ENCODE data around the gene AP4S1.
"Not testable (repeated sequence)": the region's sequence is repeated elsewhere in the genome, so short reads cannot be mapped to it uniquely, and the experiment has no call there.

AP4S1 gene

DNA sequence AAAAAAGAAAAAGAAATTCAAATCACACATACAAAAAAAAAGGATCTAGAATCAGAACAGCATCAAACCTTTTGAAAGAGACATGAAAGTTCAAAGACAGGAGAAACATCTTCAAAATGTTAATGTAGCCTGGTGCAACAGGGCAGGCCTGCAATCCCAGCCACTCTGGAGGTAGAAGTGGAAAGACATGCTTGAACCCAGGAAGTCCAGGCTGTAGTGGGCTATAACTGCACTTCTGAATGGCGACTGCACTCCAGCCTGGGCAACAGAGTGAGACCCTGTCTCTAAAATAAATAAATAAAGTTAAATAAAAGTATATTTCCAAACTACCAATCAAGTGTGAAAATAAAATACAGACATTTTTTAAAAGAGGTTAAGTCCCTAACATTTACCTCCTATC, 18.7 kb upstream of the AP4S1 start:
- no peak for DNase-seq (ENCODE audit: low read depth)

DNA sequence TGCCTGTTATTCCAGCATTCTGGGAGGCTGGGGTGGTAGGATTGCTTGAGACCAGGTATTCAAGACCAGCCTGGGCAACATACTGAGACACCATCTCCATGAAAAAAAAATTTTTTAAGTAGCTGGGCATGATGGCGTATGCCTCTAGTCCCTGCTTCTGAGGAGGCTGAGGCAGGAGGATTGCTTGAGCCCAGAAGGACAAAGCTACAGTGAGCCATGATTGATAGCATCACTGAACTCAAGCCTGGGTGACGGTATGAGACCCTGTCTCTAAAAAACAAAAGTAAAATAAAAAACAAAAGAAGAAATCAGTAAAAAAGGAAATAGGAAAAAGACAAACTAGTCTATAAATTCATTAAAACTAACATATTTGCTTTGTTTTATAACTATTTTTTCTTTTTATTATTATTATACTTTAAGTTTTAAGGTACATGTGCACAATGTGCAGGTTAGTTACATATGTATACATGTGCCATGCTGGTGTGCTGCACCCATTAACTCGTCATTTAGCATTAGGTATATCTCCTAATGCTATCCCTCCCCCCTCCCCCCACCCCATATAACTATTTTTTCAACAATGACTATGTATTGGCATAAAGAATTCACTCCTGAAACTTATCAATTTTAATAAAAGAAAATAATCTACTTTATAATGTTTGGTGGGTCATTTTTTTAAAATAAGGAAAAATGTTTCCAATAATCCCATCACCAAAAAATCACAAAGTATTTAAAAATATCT, 15.4 kb upstream of the AP4S1 start:
- no peak for DNase-seq (ENCODE audit: low read depth)

DNA sequence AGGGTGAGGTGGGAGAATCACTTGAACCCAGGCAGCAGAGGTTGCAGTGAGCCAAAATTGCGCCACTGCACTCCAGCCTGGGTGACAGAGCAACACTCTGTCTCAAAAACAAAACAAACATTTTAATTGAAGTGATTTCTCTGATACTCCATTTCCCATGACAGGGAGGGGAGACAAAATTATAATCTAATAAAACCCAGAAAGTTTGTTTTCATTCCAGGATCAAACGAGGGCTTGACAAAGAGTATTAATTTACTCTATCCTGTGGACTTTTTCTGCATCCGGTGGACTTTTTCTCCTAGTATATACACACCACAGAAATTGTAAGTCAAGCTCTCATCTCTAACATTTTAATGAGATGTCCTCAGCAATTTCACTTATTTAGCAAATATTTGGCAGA, 14.5 kb upstream of the AP4S1 start:
- DNase-seq (ENCODE audit: low read depth) = no peak

DNA sequence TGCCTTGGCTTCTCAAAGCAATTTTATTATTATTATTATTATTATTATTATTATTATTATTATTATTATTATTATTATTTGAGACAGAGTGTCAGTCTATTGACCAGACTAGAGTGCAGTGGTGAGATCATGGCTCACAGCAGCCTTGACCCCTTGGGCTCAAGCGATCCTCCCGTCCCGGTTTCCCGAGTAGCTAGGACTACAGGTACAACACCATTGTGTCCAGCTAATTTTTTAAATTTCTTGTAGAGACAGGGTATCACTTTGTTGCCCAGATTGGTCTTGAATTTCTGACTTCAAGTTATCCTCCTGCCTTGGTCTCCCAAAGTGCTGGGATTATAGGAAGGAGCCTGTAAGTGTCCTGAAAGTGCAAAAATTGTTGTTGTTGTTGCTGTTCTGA, 11.6 kb upstream of the AP4S1 start:
- no peak for DNase-seq (ENCODE audit: low read depth)

DNA sequence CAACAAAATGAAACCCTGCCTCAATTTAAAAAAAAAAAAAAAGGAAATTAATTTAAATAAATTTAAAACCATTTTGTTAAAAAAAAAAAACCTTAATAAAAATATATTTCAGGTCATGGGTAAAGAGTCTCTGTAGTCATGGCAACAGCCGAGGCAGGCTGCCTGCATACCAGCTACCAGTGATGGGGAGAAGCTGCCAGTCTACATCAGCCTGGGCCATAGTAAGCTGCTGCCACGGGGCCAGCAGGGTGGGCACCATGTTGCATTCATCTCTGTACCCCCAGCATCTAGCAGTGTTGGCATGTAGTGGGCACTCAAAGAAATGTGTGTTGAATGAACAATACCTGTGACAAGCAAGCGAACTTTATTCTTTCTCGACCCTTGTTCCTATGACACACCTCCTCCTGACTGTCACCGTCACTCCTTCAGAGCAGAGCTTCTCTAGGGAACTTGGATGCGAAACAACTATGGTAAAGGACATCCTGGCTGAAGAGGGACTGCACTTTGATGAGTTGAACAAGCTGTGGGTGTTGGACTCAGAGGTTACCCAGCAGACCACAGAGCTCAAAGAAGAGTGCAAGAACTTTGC, 7.3 kb upstream of the AP4S1 start:
- no peak for DNase-seq (ENCODE audit: low read depth)

DNA sequence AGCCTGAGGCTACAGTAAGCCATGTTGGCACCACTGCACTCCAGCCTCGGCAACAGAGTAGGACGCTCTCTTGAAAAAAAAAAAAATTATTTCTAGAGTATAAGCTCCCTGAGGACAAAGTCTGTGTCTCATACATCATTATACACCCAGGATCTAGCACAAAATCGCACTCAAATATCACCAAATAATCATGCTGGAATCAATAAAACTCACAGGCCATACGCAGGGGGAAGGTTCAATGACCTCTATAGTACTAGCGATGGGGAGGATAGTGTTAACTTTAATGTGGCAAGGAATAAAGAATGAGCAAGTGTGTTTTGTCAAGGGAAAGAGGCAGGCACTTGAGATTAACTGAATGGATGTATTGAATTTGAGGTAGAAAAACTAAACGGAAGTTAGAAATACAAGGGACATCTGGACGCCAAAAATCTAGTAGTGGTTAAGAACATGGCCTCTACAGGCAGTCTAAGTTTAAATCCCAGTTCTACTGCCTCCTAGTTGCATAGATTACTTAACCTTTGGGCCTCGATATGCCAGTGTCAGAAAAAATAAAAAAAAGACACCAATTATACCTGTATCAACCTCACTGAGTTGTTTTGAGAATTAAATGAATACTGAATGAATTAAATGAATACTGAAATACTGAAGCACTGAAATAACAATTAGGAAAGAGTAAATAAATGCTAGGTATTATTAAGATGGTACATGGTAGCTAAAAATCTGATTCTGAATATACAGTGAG, 4.4 kb upstream of the AP4S1 start:
- DNase-seq (ENCODE audit: low read depth) = no peak

DNA sequence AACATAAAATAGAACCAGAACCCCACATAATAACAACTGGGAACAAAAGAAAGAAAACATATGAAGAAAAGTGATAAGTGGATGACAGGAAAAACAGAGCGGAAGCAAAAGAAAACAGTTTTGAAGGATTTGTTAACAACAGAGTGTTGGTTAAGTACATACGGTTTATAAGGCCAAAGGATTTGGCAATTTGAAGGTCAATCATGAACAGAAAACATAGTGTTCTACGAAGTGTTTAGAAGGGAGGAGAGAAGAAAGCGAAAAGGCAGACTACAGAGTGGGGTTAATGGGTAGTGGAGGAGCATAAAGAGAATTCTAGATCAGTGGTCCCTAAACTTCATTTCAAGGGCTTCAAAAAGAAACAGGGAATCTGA, 3.9 kb upstream of the AP4S1 start:
- no peak for DNase-seq (ENCODE audit: low read depth)

DNA sequence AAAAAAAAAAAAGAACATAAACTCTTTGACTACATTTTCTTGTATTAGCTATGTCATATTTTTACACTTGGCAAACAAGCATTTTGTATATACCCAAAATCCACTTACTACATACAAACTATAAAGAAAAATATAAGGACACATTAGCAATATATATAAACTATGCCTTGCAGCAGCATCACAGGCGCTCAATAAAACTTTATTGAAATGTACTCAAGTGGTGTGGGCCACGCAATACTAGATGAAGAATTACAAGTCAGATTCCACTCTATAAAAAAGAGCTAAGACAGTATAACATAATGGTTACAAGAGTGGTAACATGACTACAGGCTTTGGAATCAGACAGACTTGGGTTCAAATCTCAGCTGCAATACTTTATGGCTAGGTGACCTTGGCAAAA, 3.1 kb upstream of the AP4S1 start:
- DNase-seq (ENCODE audit: low read depth) = no peak

DNA sequence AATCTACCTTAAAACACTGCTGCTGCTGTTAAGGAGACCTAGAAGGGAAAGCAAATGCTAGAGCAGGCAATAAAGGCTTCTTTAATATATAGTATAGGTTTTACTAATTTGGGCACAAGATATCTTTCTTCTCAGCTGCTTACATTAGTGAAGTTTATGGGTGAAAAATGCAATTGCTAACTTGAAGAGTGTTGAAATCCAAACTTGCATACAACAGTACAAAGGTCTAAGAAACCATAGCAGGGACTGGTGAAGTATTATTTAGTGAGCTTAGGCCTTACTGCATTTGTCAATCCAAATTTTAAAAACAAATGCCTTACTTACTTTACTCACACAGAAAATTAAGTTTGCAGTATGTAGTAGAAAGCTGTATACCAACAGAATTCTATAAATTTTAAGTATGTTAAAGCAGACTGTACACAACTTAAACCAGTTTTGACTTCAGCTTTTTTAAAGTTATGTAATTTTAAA, 1.4 kb upstream of the AP4S1 start:
- no peak for DNase-seq (ENCODE audit: low read depth)

DNA sequence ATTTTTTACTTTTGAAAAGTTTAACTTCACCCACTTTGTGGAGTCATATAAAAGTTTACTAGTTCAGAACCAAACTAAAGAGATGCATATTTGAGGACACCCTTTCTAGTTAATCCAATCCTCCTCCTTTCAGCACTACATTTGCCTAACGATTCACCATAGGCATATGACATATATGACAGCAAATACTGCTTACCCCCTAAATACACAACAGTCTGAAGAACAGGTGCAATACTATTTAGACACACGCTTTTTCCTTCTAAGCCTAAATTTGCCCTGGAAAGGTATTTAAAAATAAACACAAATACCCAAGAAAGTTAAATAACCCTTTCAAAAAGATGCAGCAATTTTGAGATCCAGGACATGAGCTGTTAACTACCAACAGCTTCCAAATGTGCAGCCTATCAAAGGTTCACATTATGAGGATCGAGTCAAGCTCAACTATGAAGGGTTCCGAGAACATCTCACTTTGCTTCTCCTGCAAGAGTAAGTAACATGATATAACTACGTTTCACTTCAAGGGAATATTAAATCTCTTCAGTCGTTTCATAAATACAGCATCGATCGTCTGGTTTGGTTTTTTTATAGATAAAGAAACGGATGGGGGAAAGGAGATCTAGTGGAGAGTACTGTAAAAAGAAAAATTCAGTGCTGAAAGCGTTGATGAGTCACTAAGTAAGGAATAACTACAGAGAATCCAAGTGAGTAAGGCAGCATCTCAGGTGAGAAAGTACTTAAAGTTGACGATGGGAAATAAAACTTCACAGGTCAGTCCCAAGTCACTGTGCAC, 677 bp upstream of the AP4S1 start:
- DNase-seq (ENCODE audit: low read depth) = no peak

DNA sequence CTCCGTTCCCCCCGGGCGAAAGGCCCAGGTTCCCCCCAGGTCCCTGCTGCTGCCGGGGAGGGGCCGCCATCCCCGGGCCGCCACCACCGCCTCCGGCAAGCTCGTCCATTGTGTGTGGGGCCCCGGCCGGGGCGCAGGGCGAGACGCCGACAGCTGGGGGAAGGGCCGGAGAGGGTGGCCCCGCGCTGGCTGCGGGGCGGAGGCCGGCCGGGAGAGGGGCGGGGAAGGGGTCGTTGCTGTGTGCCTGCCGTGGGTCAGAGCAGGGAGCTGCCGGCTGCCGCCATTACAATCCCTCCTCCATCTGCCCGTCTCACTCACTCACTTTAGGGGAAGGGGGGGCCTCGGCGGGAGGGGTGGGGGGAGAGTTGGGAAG, 614 bp downstream of the AP4S1 start, which contains the start of gene STRN3:
STRN3 (minus strand) TSS at position 303 of the 373 bp plus-strand sequence; CDS start at position 109, 194 bp downstream.
- no peak for DNase-seq (ENCODE audit: low read depth)

DNA sequence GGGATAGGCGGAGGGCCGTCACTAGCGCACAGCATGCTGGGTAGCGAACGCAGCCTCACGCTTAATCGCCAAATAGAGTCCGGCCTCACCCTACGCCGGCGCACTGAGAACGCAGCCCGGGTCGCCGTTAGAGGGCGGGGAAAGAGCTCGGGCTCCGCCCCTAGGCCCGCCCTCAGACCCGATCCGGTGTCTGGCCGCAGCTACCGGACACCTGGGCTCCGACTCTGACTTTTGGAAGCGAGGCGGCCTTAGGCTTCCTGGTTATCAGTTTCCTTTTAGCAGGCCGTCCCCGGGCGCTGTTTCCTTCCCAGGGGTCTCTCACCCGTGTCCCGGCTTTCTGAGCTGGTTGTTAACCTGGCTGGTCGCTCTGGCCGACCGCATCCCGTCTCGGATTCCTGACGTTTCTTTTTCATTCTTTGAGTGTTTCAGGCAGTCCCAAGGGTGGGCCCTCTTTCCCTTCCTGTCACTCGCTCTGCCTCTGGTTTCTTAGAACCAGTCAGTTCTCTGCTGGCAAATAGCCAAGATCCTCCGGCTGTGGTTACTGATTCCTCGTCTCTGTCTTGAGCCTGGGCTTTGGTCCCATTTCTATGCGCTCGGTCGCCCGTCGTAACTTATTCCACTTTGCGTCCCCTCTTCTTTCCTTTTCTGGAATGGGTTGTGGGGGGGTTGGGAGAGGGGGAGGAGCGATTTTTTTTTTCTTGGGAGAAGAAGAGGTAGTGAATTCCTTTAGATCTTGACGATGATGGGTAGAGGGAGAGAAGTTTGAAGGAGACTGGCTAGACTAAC, 1.2 kb downstream of the AP4S1 start:
- peak; percentile 90 for DNase-seq (ENCODE audit: low read depth)

DNA sequence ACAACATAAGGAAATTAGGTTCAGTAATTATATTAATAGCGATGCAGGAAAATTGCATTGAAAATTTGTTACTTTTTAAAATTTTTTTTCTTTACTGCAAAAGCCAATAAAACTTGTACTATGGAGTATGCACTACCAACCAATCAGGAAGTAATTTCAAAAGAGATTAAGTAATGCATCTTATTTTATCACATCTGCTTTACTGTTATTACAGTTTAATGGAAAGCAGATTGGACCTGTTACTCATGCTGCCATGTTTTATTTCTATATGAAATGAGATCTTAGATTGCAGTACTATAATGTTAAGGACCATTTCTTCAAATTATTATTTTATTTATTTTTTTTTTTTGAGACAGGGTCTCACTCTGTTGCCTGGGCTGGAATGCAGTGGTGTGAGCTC, 2.4 kb downstream of the AP4S1 start:
- no peak for DNase-seq (ENCODE audit: low read depth)

DNA sequence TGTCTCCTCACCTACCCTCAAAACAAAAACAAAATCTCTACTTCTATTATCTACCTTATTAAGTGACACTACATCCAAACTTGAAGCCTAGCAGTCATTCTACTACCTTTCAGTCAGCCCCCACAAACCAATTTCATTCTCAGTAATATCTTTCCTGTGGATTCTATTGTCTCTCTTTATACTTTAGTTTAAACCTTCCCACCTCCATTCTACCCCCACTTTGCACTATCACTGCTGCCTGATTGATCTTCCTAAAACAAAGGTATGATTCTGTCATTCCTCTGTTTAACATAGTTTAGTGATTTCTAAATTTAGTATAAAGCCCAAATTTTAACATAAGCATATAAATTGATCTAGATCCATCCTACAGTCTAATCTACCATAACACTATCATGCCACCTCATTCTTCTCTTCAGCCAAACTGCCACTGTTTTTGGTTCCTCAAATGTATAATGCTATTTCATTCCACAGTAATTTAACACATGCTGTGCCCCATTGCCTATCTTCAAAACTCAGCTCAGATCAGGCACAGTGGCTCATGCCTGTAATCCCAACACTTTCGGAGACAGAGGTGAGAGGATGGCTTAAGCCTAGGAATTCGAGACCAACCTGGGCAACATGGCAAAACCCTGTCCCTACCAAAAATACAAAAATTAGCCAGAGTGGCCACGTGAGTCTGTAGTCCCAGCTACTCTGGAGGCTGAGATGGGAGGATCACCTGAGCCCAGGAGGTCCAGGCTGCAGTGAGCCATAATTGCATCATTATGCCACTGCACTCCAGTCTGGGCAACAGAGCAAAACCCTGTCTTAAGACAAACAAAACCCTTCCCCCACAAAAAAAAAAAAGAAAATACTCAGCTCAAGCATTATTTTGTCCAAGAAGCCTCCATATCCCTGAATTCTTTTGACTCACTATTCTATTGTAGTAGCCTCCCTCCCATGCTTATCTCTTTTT, 3.8 kb downstream of the AP4S1 start:
- DNase-seq (ENCODE audit: low read depth) = no peak

DNA sequence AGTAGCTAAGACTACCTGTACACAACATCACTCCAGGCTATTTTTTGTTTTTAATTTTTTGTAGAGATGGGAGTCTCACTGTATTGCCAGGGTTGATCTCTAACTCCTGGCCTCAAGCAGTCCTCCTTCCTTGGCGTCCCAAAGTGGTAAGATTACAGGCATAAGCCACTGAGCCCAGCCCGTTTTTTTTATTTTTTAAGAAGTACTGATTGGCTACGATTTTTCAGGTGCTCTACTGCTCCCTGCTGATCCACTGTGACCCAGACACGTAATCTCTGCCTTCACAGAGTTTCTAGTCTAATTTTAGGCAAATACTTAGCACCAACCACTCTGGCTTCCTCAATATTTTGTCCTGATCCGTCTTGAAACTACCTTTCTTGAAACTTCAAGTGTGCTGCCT, 5.0 kb downstream of the AP4S1 start:
- no peak for DNase-seq (ENCODE audit: low read depth)

DNA sequence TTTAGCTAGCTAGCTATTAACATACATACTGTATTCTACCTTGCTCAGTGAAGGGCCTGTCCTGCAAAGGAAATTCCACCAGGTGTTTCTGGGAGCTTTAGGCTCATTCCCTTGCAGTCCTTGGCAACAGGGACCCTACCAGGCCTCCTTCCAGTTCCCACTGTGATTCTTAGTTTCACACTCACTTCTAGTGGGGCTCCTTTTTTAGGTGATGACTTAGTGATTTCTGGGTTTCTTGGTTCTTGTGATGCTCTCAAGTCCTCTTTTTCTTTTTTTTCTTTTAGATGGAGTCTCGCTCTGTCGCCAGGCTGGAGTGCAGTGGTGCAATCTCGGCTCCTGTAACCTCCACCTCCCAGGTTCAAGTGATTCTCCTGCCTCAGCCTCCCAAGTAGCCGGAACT, 11.1 kb downstream of the AP4S1 start:
- no peak for DNase-seq (ENCODE audit: low read depth)

DNA sequence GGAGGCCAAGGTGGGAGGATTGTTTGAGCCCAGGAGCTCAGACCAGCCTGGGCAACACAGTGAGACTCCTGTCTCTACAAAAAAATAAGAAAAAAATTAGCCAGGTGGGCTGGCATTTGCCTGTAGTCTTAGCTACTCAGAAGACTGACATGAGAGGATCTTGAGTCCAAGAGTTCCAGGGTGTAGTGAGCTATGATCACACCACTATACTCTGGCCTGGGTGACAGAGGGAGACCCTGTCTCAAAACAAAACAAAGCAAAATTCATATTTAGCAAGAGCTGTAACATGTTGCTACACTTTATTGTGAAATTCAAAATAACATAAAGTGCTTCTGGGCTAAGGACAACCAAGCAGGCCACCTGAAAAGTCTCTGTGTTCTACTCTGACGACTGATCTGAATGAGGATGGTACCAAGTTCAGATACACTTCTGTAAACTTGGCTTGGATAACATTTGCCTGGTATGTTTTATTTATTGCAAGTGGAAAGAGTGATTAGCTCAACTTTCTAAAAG, 12.3 kb downstream of the AP4S1 start:
- no peak for DNase-seq (ENCODE audit: low read depth)

DNA sequence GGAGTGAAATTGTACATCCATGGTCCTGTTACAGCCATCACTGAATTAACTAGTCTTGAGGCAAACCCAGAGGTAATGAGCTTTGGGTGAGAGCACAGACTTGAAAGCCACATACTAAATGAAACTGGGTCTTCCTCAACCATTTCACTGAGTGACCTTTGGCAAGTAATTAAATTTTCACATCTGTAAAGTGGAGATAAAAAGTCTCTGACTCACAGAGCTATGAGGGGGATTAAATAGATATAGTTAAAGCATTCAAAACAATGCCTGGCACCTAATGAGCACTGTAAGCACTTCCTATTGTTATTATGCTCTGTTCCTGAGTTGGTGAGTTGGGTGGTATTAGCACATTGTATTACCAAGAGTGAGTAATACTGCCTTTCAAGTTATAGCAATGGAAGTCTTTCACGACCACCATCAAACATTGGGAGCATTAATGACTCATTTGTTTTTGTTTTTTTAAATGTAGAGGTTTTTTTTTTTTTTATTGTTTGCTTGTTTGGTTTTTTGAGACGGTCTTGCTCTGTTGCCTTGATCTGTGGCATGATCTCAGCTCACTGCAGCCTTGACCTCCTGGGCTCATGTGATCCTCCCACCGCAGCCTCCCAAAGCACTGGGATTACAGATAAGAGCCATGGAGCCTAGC, 13.2 kb downstream of the AP4S1 start:
- DNase-seq (ENCODE audit: low read depth) = no peak

DNA sequence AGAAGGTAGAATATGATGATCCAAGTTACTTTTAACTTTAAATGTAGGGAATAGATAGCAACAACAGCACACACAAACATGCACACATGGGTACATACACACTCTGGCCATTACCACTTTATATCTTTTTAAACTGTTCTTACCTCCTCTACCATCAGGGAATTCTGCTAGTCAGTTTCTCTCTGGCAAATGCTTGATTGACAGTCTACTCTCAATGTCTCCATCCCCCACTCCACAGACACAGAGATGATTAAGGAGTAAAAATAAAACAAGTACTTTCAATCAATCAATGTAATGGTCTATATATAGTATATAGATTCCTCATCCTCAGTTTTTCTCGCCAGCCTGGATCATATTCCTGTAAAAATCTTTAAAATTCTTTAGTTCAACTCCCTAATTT, 16.9 kb downstream of the AP4S1 start:
- DNase-seq (ENCODE audit: low read depth) = no peak

DNA sequence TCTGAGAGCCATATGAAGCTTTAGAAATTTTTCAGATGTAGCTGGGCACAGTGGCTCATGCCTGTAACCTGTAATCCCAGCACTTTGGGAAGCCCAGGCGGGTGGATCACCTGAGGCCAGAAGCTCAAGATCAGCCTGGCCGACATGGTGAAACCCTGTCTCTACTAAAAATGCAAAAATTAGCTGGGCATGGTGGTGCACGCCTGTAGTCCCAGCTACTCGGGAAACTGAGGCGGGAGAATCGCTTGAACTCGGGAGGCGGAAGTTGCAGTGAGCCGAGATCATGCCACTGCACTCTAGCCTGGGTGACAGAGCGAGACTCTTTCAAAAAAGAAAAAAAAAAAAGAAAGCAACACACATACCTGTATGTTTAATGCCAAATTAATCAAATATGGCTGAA, 17.4 kb downstream of the AP4S1 start:
- DNase-seq (ENCODE audit: low read depth) = not testable (repeated sequence)
